ENCODE measurements around the gene RPS19. TPM values are rescaled to one million over a fixed set of nuclear protein-coding genes. Genes with fewer than 3 reads are reported as not detected.
"Not testable (repeated sequence)": the region's sequence is repeated elsewhere in the genome, so short reads cannot be mapped to it uniquely, and the experiment has no call there.

RPS19 gene
- total RNA-seq, 1 donor from 2014 or later: 405 TPM

- no peak for DNase-seq
Observed at GRCh38 chr19:41901707-41902360, 41.8 kb downstream of the RPS19 start.

DNA sequence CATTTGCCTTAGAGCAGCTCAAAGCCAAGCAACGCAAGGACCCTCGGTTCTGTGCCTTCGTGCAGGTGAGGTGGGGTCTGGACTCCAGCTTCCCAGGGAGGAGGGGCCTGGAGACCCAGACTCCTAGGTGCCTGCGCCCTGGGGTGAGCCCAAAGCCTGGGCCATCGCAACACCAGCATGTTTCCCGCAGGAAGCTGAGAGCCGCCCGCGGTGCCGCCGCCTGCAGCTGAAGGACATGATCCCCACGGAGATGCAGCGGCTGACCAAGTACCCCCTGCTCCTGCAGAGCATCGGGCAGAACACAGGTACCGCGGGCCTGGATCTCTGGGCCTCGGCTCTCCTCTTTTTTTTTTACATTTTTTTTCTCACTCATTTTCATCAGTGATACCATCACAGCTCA, 42.5 kb downstream of the RPS19 start:
- no peak for DNase-seq

DNA sequence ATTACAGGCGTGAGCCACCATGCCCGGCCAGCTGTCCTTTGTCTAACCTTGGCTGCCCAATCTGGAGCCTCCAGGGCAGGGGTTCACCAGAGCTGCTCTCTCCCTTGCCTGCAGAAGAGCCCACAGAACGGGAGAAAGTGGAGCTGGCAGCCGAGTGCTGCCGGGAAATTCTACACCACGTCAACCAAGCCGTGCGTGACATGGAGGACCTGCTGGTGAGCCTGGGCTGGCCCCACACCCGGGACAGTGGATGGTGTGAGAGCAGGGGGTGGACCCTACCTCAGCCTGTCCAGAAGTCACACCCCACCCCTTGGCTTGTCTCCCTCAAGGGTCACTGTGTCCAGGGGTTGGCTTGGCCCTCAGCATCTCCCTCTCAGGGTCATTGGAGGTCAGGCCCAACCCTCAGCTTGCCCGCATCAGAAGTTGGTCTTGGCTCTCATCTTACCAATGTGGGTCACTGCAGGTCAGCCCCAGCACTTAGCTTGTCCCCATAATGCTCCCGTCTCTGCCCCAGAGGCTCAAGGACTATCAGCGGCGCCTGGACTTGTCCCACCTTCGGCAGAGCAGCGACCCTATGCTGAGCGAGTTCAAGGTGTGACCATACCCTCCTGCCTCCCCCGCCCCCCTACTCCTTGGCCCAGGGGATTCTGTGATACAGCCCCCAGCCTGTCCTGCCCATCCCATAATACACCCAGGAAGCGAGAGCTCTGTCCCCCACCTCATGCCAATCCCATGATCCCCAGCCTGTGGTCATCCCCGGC, 43.3 kb downstream of the RPS19 start:
- DNase-seq: no peak

DNA sequence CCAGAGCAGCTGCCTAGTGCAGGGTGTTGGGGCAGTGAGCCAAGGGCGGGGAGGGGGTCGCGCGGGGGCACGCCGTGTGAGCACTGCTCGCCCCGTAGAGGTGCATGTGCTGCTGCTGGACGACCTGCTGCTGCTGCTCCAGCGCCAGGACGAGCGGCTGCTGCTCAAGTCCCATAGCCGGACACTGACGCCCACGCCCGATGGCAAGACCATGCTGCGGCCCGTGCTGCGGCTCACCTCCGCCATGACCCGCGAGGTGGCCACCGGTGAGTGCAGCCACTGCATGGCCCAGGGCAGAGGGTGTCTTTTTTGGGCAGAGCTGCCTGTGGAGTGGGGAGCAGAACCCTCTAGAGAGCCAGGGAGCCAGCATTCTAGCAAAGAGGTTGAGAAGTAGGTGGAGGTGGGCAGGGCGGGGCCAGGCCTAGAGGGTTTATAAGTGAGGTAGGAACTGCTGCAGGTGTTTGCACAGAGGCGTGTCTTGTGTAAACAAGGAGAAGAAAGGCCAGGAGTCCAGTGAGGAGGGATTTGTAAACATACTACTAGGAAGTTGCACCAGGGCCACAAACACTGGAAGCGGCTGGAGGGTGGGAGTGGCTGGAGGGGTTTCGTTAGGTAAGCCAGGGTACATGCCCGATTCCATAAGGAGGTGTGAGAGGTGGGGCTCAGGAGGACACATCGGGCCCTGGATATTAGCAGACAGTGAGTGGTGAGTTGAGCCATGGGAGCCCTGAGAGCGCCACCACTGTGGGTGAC, 44.2 kb downstream of the RPS19 start:
- no peak for DNase-seq

GRCh38 chr19:41905273-41906002, 45.4 kb downstream of the RPS19 start:
- no peak for DNase-seq

DNA sequence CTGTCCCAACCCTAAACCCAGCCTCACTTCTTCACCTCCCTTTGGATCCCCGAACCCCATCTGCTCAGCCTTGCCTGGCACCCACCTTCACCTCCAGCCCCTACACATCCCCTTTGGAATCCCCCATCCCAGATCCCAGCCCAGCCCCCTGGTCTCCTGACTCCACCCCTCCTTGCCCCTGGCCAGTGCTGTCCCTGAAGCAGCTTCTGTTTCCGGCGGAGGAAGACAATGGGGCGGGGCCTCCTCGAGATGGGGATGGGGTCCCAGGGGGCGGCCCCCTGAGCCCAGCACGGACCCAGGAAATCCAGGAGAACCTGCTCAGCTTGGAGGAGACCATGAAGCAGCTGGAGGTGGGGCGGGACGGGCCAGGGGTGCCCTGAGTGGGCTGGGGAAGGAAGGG, 46.2 kb downstream of the RPS19 start:
- DNase-seq: no peak

DNA sequence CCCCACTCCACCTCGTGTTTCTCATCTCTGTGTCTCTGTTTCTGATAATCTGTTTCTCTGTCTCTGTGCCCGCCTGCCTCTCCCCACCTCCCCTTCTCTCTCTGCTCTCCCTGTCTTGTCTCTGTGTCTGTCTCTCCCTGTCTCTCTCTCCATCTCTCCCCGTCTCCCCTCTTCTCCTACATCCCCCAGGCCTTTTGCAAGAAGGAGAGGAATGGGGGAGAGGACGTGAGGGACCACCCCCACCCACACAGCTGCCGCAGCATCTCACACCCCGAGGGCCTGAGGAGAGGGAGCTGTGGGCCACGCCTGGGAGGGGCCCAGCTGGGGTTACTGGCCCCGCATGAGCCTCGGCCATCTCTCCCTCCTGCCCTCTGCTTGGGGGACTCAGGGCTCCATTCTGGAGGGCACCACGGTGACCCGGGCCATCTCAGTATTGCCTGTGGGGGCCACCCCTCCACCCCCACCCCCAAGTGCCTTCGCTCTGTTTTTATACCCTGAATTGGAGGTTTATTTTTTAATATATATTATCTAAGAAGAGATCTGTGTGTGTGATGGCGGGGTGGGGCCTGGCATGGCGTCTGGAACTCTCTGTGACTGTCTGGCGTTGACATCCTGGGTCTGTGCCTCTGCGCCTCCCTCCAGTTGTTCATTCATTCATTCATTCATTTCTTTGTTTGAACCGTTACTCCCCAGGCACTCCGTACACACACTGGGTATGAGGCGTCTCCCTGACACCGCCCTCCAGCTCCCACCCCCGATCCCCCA, 47.0 kb downstream of the RPS19 start:
- DNase-seq: no peak

GRCh38 chr19:41907994-41908615, 48.0 kb downstream of the RPS19 start:
- DNase-seq: no peak

- DNase-seq: no peak
Observed at GRCh38 chr19:41908724-41909464, 48.8 kb downstream of the RPS19 start.

- no peak for DNase-seq
Observed at GRCh38 chr19:41909706-41910105, 49.7 kb downstream of the RPS19 start.

DNA sequence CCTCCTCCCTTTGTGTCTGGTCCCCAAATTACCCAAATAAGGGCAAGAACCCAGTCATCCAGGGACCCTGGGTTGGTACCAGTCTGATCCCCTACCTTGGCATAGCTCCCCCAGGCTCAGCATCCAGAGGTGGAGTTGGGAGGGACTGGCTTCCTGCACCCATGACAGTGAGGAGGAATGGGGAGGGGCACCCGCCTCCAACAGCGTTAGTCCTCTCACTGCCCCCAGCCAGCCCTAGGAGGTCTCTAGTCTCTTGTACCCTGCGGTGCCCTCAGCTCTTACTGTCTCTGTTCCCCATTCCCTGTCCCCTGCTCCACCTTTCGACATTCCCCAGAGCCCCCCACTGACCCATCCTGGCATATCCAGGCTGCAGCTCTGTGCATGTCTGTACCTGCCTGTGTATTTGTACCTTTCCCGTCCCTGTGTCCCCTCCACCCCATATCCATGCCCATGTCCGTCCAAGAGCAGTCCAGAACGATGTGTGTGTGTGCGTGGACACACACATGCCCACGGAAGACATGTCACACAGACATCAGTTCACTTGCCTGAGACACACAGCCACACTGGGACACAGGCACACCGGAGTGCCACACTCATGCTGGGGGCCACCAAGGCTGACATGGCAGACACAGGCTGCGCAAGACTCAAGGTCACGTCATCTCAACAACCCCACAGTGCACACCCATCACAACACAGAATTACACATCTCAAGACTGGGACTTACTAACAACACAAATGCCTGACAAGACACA, 50.4 kb downstream of the RPS19 start:
- DNase-seq: no peak

DNA sequence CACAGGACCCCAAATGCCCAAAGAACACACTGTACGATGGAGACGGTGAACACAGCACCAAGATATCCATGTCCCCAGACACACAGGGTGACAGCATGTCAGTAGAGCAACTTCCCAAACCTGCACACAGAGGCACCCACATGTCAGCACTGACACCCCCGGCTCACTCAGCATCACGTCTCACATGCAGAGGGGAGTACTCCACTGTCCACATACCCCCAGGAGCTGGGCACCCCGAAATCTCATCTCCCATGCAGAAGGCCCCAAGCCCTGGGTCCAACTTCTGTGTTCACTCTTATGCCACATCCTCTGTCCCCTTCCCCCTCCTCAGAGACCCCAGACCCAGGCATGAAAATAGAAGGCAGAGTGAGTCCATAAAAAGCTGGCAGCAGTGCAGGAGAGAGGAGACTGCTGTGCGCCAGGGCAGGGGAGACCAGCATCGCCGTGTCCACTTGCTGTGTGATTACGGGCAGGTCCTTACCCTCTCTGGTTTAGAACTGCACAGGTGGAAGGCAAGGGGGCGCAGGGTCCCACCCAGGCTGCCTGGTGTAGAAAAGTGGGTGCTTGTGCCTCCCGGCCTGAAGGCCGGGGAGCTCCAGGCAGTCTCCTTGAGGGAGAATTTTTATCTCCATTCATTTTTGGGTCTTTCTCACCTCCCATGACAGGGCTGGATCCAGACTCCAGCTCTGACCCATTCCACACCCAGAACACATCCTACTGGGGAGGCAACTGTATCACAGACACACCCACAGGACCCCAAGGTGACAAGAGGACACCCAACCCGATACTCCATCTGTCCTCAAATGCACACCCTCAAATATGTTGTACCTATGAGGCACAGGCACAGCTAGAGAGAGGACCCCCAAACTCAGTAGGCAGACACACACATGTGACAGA, 51.2 kb downstream of the RPS19 start:
- no peak for DNase-seq

- DNase-seq: no peak
Observed at GRCh38 chr19:41911889-41912731, 52.1 kb downstream of the RPS19 start.

DNA sequence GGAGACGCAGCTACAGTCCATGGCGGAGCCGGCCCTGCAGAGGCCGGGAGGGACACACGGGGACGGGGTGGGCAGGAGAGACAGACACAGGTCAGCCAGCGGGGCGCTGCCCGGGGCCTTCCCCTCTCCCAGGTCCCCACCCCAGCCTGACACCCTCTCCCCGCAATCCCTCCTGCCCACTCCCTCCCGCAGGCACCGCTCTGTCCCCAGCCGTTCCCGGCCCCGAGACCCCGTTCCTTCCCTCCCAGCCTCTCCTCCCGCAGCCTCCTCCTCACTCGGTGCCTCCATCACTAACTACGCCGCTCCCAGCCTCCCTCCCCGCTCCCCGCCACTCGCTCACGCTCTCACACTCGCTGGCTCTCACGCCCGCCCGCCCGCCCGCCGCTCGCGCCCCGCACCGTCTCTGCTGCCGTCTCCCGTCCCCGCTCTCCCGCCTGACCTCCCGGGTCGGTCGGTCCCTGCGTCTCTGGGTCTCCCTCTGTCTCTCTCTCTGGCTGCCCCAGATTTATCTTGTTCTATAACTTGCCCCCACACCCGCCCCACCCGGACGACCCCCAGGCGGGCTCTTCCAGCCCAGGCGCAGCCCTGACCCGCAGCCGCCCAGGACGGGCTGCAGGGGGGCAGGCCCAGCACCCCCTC, 53.0 kb downstream of the RPS19 start:
- no peak for DNase-seq

DNA sequence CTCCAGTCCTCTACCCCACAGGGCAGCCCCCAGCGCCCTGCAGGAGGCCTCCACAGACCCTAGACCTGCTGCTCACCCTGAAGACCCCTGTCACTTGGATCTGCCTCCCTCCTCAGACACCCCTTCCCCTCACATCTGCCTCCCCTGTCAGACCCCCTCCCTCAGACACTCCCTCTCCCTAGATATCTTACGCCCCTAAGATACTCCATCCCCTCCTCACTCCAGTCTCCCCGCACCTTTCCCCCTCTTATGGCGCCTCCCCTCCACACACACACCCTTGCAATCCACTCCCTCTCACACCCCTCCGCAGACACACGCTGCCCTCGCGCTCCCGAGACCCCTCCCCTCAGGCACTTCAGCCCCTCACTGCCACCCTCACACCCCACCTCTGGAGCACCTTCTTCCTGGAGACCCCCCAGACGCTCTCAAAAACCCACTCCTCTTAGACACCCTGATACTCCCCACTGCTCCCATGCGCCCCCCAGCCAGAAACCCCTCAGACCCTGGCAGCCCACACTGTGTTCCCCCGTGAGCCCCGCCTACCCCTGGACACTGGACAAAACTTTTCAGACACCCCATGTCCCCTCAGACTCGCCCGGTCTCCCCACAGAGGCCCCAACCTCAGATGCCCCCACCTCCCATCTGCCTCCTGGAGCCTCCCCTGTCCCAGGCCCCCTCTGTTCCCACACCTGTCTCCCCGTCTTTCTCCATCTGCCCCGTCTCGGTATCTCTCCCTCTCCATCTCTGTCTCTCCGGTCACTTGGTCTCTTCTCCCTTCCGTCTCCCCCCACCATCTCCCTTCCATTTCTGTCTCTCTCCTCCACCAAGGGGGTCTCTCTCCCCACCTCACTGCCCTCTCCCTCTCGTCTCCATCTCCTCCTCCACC, 53.7 kb downstream of the RPS19 start:
- no peak for DNase-seq

DNA sequence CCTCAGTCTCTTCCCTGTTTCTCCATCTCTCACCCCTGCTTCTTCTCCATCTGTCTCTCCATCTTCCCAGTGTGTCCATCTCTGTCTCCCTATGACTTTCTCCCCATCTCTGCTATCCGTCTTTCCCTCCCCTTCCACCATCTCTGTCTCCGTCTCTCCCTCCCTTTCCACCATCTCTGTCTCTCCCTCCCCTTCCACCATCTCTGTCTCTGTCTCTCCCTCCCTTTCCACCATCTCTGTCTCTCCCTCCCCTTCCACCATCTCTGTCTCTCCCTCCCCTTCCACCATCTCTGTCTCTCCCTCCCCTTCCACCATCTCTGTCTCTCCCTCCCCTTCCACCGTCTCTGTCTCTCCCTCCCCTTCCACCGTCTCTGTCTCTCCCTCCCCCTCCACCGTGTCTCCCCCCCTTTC, 54.4 kb downstream of the RPS19 start:
- not testable (repeated sequence) for DNase-seq

All from occipital lobe (tissue), 2 donors.